A673 (cell line): ENCODE measurements around the gene ZC3H18. TPM values are rescaled to one million over a fixed set of nuclear protein-coding genes. Genes with fewer than 3 reads are reported as not detected.

ENCODE experiments used
- BruUV-seq: library from RNA; stranded (reverse); fragments of 400-500 nt; replicated peaks from 2 replicates; lab custom pipeline; 2021; lab: Mats Ljungman, UMichigan
- CTCF ChIA-PET: fragments of 300-600 bp; sonication (Branson Sonifier 250); formaldehyde crosslinking; loops from one replicate; lab custom pipeline; 2022; ENCODE audit warnings: antibody characterized with exemption; lab: Charles Lee
- POLR2A ChIA-PET: fragments of 300-600 bp; sonication (Branson Sonifier 250); formaldehyde crosslinking; loops from one replicate; lab custom pipeline; 2022; ENCODE audit warnings: antibody characterized with exemption; ENCODE audit not compliant: low non-redundant PET; lab: Charles Lee
- DNase-seq: peaks from one replicate; pipeline ENCODE4 v3.0.0-alpha.2; 2015; ENCODE audit warnings: low spot score
- H3K27ac ChIP-seq: fragments of 200-600 bp; sonication (generic); 2 replicates; pipeline ENCODE4 v1.5.1; 2016; ENCODE audit warnings: mixed run types, low read depth, mild to moderate bottlenecking, mixed read lengths, antibody characterized with exemption, low read length; ENCODE audit not compliant: poor library complexity, severe bottlenecking
- H3K27me3 ChIP-seq: fragments of 200-600 bp; sonication (generic); replicated peaks from 2 replicates; pipeline ENCODE4 v1.6.1; 2017; ENCODE audit warnings: mixed run types, low read depth, mild to moderate bottlenecking, mixed read lengths, antibody characterized with exemption, low read length; ENCODE audit not compliant: insufficient read depth, poor library complexity
- H3K36me3 ChIP-seq: fragments of 200-600 bp; sonication (generic); 2 replicates; pipeline ENCODE4 v1.6.1; 2016; ENCODE audit warnings: mixed run types, mild to moderate bottlenecking, mixed read lengths, antibody characterized with exemption, low read length; ENCODE audit not compliant: insufficient read depth, poor library complexity, severe bottlenecking
- H3K4me1 ChIP-seq: fragments of 200-600 bp; sonication (generic); 2 replicates; pipeline ENCODE4 v1.6.1; 2017; ENCODE audit warnings: mixed run types, mild to moderate bottlenecking, mixed read lengths, antibody characterized with exemption, low read length; ENCODE audit not compliant: insufficient read depth, poor library complexity, severe bottlenecking
- H3K4me3 ChIP-seq: fragments of 200-600 bp; sonication (generic); 2 replicates; pipeline ENCODE4 v1.5.1; 2016; ENCODE audit warnings: low read depth, mixed run types, mild to moderate bottlenecking, mixed read lengths, low read length; ENCODE audit not compliant: poor library complexity, severe bottlenecking
- H3K9me3 ChIP-seq: fragments of 200-600 bp; sonication (generic); 2 replicates; pipeline ENCODE4 v1.6.1; 2016; ENCODE audit warnings: mixed run types, low read depth, mild to moderate bottlenecking, mixed read lengths, antibody characterized with exemption, low read length; ENCODE audit not compliant: poor library complexity, severe bottlenecking
- CTCF ChIP-seq: fragments of 300-800, 200-600 bp; sonication (generic); conservative IDR thresholded peaks from 2 replicates; pipeline ENCODE4 v1.5.1; 2017; ENCODE audit warnings: low read depth, mild to moderate bottlenecking, antibody characterized with exemption, low read length, moderate library complexity, mixed read lengths
- EZH2 ChIP-seq: fragments of 200-600 bp; sonication (generic); IDR thresholded peaks from 2 replicates; pipeline ENCODE4 v1.6.1; 2017; ENCODE audit warnings: borderline replicate concordance, low read depth, mild to moderate bottlenecking, mixed read lengths, antibody characterized with exemption, low read length; ENCODE audit not compliant: poor library complexity, severe bottlenecking
- intact Hi-C: fragments of 100-400 bp; cut with micrococcal nuclease; formaldehyde crosslinking; loops from one replicate; pipeline ENCODE4 v1.10.0; 2022; ENCODE audit not compliant: unreplicated experiment
- total RNA-seq: library from RNA; stranded (reverse); gene quantifications from 2 replicates; pipeline ENCODE4 v1.2.3, GENCODE V29; 2021

The ZC3H18 gene
- total RNA-seq, 1 experiment from 2014 or later, result 83.4 TPM

GRCh38 chr16:88662222-88662842 is 92.1 kb downstream of the ZC3H18 start:
- Histone ChIP-seq H3K27me3 (no peaks in the 10 kb centered on the region), H3K36me3 (peaks cover 20% of the 10 kb centered on the region), H3K9me3 (no peaks in the 10 kb centered on the region), H3K27ac (peak overlapping the region; percentile 97), H3K4me1 (no peaks in the 10 kb centered on the region), H3K4me3 (peak overlapping the region; percentile 90)
- TSS peak; percentile 61 for BruUV-seq
- ChIA-PET CTCF (interaction anchor here (1.3 kb wide), 1 partner anchor 75 kb away, joined by 5 read pairs; no protein-coding TSS in a partner anchor), POLR2A (interaction anchor here (0.6 kb wide), 1 partner anchor 140 kb away, joined by 3 read pairs; no protein-coding TSS in a partner anchor)
- no peak for TF ChIP-seq EZH2
- TF ChIP-seq CTCF, result no peak
- intact Hi-C loops, result no loop called here
- DNase-seq, result no peak

- intact Hi-C loops, result no loop called here
- ChIA-PET CTCF (interaction anchor here (1.3 kb wide), 1 partner anchor 75 kb away, joined by 5 read pairs; no protein-coding TSS in a partner anchor), POLR2A (no interaction called here)
- Histone ChIP-seq H3K36me3 (peaks cover 13% of the 10 kb centered on the region), H3K9me3 (no peaks in the 10 kb centered on the region), H3K27ac (peak within 1 kb of the TSS; percentile 97), H3K4me3 (peak within 1 kb of the TSS; percentile 90), H3K4me1 (no peaks in the 10 kb centered on the region), H3K27me3 (no peaks in the 10 kb centered on the region)
- DNase-seq, result peak; percentile 98
- no TSS peak for BruUV-seq
- TF ChIP-seq EZH2, result no peak
- TF ChIP-seq CTCF, result 0 out of 2 replicates have a peak, but pooled peaks have one; percentile 34
Observed at GRCh38 chr16:88662843-88663606, 92.8 kb downstream of the ZC3H18 start, which contains the start of gene MVD. Gene MVD (minus strand): TSS chr16:88663091. CDS start chr16:88663080, 11 bp downstream.

- intact Hi-C loops, result no loop called here
- ChIA-PET CTCF (no interaction called here), POLR2A (no interaction called here)
- TF ChIP-seq EZH2 (no peak), CTCF (no peak)
- Histone ChIP-seq H3K27me3 (no peaks in the 10 kb centered on the region), H3K27ac (no peak overlapping the region), H3K36me3 (peaks cover under 1% of the 10 kb centered on the region), H3K4me3 (no peak overlapping the region), H3K4me1 (no peaks in the 10 kb centered on the region), H3K9me3 (no peaks in the 10 kb centered on the region)
- no peak for DNase-seq
- BruUV-seq, result no TSS peak
Observed at GRCh38 chr16:88665148-88665547, 94.9 kb downstream of the ZC3H18 start.
